Measurements from ENCODE around the gene PKD2L1. TPM values are rescaled to one million over a fixed set of nuclear protein-coding genes. Genes with fewer than 3 reads are reported as not detected.
A peak's percentile ranks its signal among the peaks of the same experiment; 100 is the strongest.

The PKD2L1 gene
- total RNA-seq, 1 experiment from 2014 or later = not detected

- H3K4me2 ChIP-seq (ENCODE audit: low read length) = peak overlapping the region; percentile 90
- CTCF ChIA-PET = interaction anchor here (0.5 to 1.7 kb wide), 4 partner anchors 32 to 176 kb away, joined by 3 to 5 read pairs (median 4); no protein-coding TSS in a partner anchor
- TF ChIP-seq CTCF (conservative IDR thresholded peaks at IDR 0.05; ENCODE audit: low read depth, low read length) (no peak), EZH2 (IDR thresholded peaks at IDR 0.05; ENCODE audit: low read length, unreplicated experiment) (no peak), EZH2phosphoT487 (IDR thresholded peaks at IDR 0.05; ENCODE audit: borderline replicate concordance, low read length) (no peak)
- H3K9me2 ChIP-seq (replicated peaks; ENCODE audit: low read length) = no peaks in the 10 kb centered on the region
- peaks cover 27% of the 10 kb centered on the region for H4K20me1 ChIP-seq (ENCODE audit: low read length)
- intact Hi-C loops (cut with micrococcal nuclease) = loop anchor here (2.0 to 5.0 kb wide), 3 partner anchors 25 to 177 kb away; no protein-coding TSS in a partner anchor
- DNase-seq = peak; percentile 38
- H3F3A ChIP-seq (ENCODE audit: low read length, unreplicated experiment) = no peaks in the 10 kb centered on the region
- H3K9me3 ChIP-seq (ENCODE audit: low read length) = no peaks in the 10 kb centered on the region
- TSS peak; percentile 88 for BruUV-seq (replicated peaks)
- H3K4me1 ChIP-seq (ENCODE audit: insufficient read depth, low read length) = peaks cover 28% of the 10 kb centered on the region
- H3K27ac ChIP-seq (ENCODE audit: low read length) = peak overlapping the region; percentile 47
- H3K9ac ChIP-seq (ENCODE audit: low read length) = peak overlapping the region; percentile 61
- H3K27me3 ChIP-seq (ENCODE audit: low read length) = no peaks in the 10 kb centered on the region
- POLR2A ChIA-PET (ENCODE audit: unreplicated experiment) = interaction anchor here (1.0 to 1.6 kb wide), 2 partner anchors 25 to 28 kb away, joined by 3 to 31 read pairs; no protein-coding TSS in a partner anchor
- peak overlapping the region; percentile 72; the same call in 1 of the 2 replicates for H2AFZ ChIP-seq (ENCODE audit: low read length)
- H3K79me2 ChIP-seq (ENCODE audit: low read length) = peaks cover 38% of the 10 kb centered on the region
- peak; percentile 22 for ATAC-seq
- peak overlapping the region; percentile 96 for H3K4me3 ChIP-seq (ENCODE audit: low read length)
- peaks cover 27% of the 10 kb centered on the region for H3K36me3 ChIP-seq (ENCODE audit: low read depth, low read length)
Observed at GRCh38 chr10:100345570-100346330, 15.7 kb upstream of the PKD2L1 start.

GRCh38 chr10:100344241-100344788 is 14.3 kb upstream of the PKD2L1 start:
- H3K79me2 ChIP-seq (ENCODE audit: low read length) = peaks cover 23% of the 10 kb centered on the region
- ChIA-PET CTCF (interaction anchor here (0.5 to 0.6 kb wide), 2 partner anchors 48 to 96 kb away, joined by 4 to 5 read pairs; no protein-coding TSS in a partner anchor), POLR2A (ENCODE audit: unreplicated experiment) (no interaction called here)
- no peaks in the 10 kb centered on the region for H3K9me2 ChIP-seq (replicated peaks; ENCODE audit: low read length)
- H3K9ac ChIP-seq (ENCODE audit: low read length) = no peak overlapping the region
- H4K20me1 ChIP-seq (ENCODE audit: low read length) = peaks cover 13% of the 10 kb centered on the region
- no peak overlapping the region for H3K4me3 ChIP-seq (ENCODE audit: low read length)
- BruUV-seq (replicated peaks) = no TSS peak
- H3K4me1 ChIP-seq (ENCODE audit: insufficient read depth, low read length) = peaks cover 20% of the 10 kb centered on the region
- TF ChIP-seq EZH2phosphoT487 (IDR thresholded peaks at IDR 0.05; ENCODE audit: borderline replicate concordance, low read length) (no peak), EZH2 (IDR thresholded peaks at IDR 0.05; ENCODE audit: low read length, unreplicated experiment) (no peak), CTCF (conservative IDR thresholded peaks at IDR 0.05; ENCODE audit: low read depth, low read length) (no peak)
- DNase-seq (no peak), ATAC-seq (no peak)
- intact Hi-C loops (cut with micrococcal nuclease) = no loop called here
- no peak overlapping the region for H3K27ac ChIP-seq (ENCODE audit: low read length)
- H3K9me3 ChIP-seq (ENCODE audit: low read length) = no peaks in the 10 kb centered on the region
- peaks cover 14% of the 10 kb centered on the region; the same call in 1 of the 2 replicates for H3K36me3 ChIP-seq (ENCODE audit: low read depth, low read length)
- no peaks in the 10 kb centered on the region for H3F3A ChIP-seq (ENCODE audit: low read length, unreplicated experiment)
- no peaks in the 10 kb centered on the region for H3K27me3 ChIP-seq (ENCODE audit: low read length)
- H3K4me2 ChIP-seq (ENCODE audit: low read length) = no peak overlapping the region
- no peak overlapping the region for H2AFZ ChIP-seq (ENCODE audit: low read length)
